Mucosa of stomach (tissue), 1 donor: Measurements from ENCODE around the gene HDAC10.
"Not testable (repeated sequence)": the region's sequence is repeated elsewhere in the genome, so short reads cannot be mapped to it uniquely, and the experiment has no call there.

Experiments
- H3K27me3 ChIP-seq: one replicate; pipeline ENCODE4 v1.7.0; 2013; ENCODE audit warnings: mild to moderate bottlenecking, low read length; ENCODE audit not compliant: control insufficient read depth, insufficient read depth
- H3K36me3 ChIP-seq: one replicate; pipeline ENCODE4 v1.7.0; 2013; ENCODE audit warnings: low read length; ENCODE audit not compliant: control insufficient read depth, insufficient read depth
- H3K4me1 ChIP-seq: one replicate; pipeline ENCODE4 v1.7.0; 2013; ENCODE audit warnings: mild to moderate bottlenecking, low read length; ENCODE audit not compliant: control insufficient read depth, insufficient read depth
- H3K4me3 ChIP-seq: one replicate; pipeline ENCODE4 v1.7.0; 2013; ENCODE audit warnings: low read length
- H3K9ac ChIP-seq: one replicate; pipeline ENCODE4 v1.7.0; 2013; ENCODE audit warnings: mild to moderate bottlenecking, low read length, moderate library complexity
- H3K9me3 ChIP-seq: one replicate; pipeline ENCODE4 v1.7.0; 2013; ENCODE audit warnings: mild to moderate bottlenecking, low read length, moderate library complexity; ENCODE audit not compliant: control insufficient read depth
- donor health status: Pancreatic carcinoma.

HDAC10 gene

DNA sequence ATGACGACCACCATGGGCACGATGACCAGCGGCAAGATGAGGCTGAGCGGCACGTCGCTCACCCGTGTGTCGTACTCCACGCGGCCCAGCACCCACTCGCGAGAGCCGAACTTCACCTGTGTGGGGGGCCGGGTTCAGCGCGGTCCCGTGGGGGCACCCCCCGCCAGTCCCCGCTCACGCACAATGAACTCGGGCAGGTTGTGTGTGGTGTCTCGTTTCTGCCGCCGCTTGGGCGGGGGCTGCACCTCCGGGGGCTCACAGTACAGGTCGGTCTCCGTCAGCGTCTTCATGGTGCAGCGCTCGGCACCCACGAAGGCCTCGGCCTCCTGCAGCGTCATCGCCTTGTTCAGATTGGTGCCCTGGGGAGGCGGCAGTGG is 30.3 kb upstream of the HDAC10 start:
- Histone ChIP-seq H3K27me3 (no peaks in the 10 kb centered on the region), H3K9me3 (no peaks in the 10 kb centered on the region), H3K9ac (peak overlapping the region; percentile 48), H3K4me1 (peaks cover 58% of the 10 kb centered on the region), H3K4me3 (no peak overlapping the region), H3K36me3 (peaks cover 43% of the 10 kb centered on the region)

DNA sequence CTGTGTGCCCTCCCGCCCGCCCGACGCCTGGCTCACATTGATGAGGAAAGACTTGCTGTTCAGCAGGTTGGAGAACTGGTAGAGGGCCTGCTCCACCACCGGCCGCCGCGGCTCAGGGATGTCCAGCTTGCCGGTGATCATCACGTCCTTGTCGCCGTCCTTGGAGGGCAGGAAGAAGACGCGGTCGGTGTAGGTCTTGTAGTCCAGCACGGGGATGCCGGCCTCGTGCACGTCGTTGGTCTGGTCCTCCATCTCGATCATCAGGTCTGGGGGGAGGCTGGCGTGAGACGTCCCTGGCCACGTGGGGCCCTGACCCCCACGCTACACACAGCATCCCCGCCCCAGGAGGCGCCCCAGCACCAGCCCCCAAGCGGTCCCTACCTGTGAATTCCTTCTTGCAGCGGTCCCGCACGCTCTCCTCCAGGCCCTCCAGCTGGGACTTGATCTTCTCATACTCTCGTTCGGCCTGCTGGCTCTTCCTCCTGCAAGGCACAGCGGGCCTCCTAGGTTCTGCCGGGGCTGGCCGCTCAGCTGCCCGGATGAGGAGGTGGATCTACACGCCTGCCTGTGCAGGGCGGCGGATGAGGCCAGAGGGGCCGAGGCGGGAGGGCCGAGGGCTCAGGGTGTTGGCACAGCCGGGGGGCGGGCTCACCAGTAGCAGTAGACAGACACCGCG is 29.8 kb upstream of the HDAC10 start:
- H3K4me1 ChIP-seq, result peaks cover 53% of the 10 kb centered on the region
- H3K36me3 ChIP-seq, result peaks cover 42% of the 10 kb centered on the region
- H3K27me3 ChIP-seq, result no peaks in the 10 kb centered on the region
- H3K4me3 ChIP-seq, result no peak overlapping the region
- no peak overlapping the region for H3K9ac ChIP-seq
- no peaks in the 10 kb centered on the region for H3K9me3 ChIP-seq

DNA sequence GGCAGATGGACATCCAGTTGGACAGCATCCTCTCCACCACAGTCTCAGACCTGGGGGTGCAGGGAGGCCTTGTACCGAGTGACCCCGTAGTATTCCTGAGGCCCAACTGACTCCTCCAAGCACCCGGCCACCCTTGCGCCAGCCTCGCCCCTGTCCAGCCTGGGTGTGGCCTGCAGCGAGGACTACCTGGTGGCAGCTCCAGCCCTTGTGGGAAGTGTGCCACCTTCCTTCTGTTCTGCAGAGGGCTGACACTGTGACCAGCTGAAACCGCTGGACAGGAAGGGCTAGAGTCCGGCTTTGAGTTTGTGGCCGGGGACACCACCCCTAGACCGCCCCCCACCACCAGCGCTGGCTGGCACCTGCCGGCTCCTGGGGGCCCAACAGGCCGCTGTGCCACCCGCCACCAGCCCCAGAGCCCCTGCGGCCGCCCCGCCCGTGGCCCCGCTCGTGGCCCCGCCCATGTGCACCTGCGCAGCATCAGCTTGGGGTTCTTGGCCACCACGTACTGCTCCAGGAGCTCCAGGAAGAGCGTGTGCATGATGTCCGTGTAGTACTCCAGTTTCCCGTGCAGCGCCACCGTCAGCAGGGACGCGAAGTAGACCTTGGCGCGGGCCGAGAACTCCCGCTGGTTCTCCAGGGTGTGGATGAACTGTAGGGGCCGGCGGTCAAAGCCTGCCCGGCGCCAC is 29.1 kb upstream of the HDAC10 start:
- H3K4me3 ChIP-seq, result no peak overlapping the region
- peaks cover 50% of the 10 kb centered on the region for H3K4me1 ChIP-seq
- H3K27me3 ChIP-seq, result no peaks in the 10 kb centered on the region
- H3K36me3 ChIP-seq, result peaks cover 39% of the 10 kb centered on the region
- no peak overlapping the region for H3K9ac ChIP-seq
- no peaks in the 10 kb centered on the region for H3K9me3 ChIP-seq

DNA sequence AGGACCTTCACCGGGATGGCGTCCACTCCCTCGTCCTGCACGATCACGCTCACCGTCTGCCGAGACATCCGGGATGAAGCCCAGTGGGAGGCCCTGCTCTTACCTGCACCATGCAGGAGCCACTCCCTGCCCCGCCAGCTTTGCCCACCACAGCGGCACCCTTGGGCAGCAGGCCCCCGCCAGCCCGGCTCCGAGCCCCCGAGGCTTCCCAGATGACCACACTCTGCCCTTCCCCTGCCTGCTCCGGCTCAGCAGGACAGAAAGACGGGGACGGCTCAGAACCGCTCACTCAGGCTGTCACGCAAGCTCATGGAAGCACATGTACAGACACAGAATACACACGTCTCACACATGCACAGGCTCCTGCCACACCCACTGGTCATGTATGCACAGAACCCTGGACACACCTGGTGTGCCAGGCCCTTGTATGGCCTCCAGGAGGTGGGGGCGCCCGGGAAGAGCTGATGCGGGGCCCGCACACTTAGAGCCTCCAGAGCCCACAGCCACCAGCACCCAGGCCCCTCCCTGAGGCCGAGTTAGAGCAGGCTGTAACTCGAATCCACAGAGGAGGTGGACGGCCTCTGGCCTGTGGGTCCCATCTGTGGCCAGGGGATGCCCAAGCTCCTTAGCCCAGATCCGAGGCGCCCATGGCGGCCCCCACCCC is 28.0 kb upstream of the HDAC10 start:
- Histone ChIP-seq H3K27me3 (no peaks in the 10 kb centered on the region), H3K9ac (no peak overlapping the region), H3K9me3 (no peaks in the 10 kb centered on the region), H3K4me3 (no peak overlapping the region), H3K36me3 (peaks cover 42% of the 10 kb centered on the region), H3K4me1 (peaks cover 44% of the 10 kb centered on the region)

DNA sequence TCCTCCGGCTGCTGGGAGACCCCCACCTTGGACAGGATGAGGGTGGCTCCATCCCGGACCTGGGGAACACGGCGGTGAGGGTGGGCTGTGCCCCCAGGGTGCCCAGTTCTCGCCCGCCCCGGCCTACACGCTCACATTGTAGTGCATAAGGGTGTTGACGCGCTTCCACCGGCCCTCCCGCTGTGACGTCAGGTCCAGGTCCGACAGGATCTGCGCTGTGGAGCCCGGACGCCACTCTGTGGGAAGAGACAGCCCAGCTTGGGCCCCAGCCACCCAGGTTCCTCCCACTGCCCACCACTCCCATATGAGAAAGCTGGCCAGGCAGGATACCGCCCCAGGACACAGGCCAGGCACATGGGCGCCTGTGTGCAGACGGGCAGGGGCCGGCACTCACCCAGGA is 27.4 kb upstream of the HDAC10 start:
- Histone ChIP-seq H3K4me3 (no peak overlapping the region), H3K9ac (no peak overlapping the region), H3K27me3 (no peaks in the 10 kb centered on the region), H3K4me1 (peaks cover 44% of the 10 kb centered on the region), H3K9me3 (no peaks in the 10 kb centered on the region), H3K36me3 (peaks cover 42% of the 10 kb centered on the region)

DNA sequence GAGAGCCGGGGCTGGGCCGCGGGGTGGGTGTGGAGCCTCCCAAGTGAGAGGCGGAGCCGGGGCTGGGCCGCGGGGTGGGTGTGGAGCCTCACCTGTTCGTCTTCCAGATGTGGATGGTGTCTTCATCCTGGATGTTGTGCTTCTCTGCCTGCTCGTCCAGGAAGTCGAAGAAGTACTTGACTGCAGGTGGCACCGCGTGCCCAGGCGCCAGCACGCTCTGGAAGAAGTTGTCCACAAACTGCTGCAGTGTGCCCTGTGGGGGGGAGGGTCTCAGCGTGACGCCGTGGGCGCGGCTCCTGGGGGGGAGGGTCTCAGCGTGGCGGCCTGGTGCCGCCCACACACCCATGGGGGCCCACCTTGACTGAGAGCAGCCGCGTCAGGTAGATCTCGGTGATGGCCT is 26.7 kb upstream of the HDAC10 start:
- Histone ChIP-seq H3K36me3 (peaks cover 42% of the 10 kb centered on the region), H3K27me3 (no peaks in the 10 kb centered on the region), H3K9me3 (no peaks in the 10 kb centered on the region), H3K4me1 (peaks cover 37% of the 10 kb centered on the region), H3K9ac (no peak overlapping the region), H3K4me3 (no peak overlapping the region)

DNA sequence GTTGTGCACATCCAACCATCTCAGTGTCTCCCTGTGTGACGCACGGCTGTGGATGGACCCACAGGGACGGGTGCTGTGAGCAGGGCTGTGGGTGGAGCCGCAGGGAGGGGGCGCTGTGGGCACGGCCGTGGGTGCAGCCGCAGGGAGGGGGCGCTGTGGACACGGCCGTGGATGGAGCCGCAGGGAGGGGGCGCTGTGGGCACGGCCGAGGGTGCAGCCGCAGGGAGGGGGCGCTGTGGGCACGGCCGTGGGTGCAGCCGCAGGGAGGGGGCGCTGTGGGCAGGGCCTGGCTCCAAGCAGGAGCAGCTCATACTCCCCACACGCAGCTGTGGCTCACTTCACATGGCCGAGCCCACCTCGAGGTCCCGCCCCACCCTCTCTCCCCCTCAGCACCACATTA is 25.1 kb upstream of the HDAC10 start:
- no peak overlapping the region for H3K4me3 ChIP-seq
- H3K36me3 ChIP-seq, result peaks cover 33% of the 10 kb centered on the region

DNA sequence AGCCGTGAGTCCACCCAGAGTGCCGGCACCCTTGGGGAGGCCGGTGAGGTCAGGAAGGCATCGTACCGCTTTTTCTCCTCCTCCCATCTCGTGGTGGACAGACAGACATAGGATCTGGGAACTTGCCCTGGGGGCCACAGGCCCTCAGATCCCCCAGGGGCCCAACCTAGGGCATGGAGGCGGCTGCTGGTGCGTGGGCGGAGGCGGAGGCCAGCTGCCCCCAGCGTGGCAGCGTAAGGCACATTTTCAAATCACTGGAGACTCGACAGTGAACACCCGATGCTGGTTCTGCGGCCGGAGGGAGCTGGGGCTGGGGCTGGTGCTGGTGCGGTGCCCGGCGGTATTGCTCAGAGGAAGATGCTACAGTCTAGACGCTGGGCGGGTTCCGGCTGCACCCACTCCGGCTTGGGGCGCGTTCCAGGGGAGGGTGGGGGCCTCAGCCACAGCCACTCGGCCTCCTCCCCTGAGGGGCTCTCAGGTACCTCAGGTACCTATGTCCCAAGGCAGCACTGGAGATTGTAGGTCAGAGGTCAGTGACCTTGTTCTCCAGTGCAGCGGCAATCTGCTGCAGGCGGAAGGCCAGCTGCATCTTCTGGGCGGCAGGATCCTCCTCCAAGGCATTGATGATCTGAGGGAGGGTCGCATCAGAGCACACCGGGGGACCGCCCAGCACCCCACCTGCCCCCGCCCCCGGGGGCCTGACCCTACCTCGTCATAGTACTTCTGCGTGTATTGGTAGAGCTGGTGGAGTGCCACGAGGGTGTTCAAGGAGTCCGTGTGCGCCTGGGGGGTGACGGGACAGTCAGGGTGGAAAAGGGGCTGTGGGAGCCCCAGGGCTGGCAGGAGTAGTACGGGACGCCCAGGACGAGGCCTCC is 24.4 kb upstream of the HDAC10 start:
- Histone ChIP-seq H3K9ac (no peak overlapping the region), H3K36me3 (peaks cover 29% of the 10 kb centered on the region), H3K4me1 (peaks cover 36% of the 10 kb centered on the region), H3K27me3 (peaks cover 5% of the 10 kb centered on the region), H3K4me3 (no peak overlapping the region), H3K9me3 (no peaks in the 10 kb centered on the region)

More for the DNA sequence above, 25.1 kb upstream of the HDAC10 start:
- Histone ChIP-seq H3K9ac (no peak overlapping the region), H3K27me3 (peaks cover 1% of the 10 kb centered on the region), H3K9me3 (no peaks in the 10 kb centered on the region), H3K4me1 (peaks cover 33% of the 10 kb centered on the region)

DNA sequence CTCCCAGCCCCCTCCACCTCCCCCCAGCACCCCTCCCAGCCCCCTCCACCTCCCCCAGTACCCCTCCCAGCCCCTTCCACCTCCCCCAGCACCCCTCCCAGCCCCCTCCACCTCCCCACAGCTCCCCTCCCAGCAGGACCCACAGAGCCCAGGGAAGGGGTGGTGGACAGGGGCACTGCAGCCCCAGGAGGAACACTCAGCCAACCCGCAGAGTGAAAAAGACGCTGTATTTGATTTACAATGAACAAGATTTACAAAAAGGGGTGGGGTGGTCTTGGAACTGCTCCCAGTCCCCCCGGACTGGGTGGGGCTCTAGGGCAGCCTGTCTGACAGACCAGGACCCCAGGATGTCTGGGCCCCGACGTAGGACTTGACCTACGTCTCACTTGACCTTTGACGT is 23.7 kb upstream of the HDAC10 start:
- Histone ChIP-seq H3K4me1 (peaks cover 31% of the 10 kb centered on the region), H3K36me3 (peaks cover 25% of the 10 kb centered on the region), H3K9me3 (no peaks in the 10 kb centered on the region), H3K27me3 (peaks cover 5% of the 10 kb centered on the region), H3K4me3 (no peak overlapping the region), H3K9ac (no peak overlapping the region)

DNA sequence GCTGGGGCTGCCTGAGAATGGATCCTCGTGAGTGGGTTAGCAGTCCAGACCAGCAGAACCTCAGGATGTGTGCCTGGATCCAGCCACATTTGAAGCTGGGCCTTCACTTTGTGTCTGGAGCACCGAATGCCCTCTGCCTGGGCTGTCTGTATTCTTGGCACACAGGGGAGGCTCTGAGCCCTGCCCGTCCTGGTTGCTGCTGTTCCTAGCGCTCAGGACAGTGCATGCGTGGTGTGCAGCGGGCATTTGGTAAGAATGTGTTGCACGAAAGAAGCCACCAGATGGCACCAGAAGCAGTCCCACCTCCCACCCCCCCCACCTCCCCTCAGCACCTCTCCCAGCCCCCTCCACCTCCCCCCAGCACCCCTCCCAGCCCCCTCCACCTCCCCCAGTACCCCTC is 23.2 kb upstream of the HDAC10 start:
- H3K9ac ChIP-seq, result no peak overlapping the region
- no peaks in the 10 kb centered on the region for H3K9me3 ChIP-seq
- H3K4me3 ChIP-seq, result no peak overlapping the region
- peaks cover 31% of the 10 kb centered on the region for H3K4me1 ChIP-seq
- H3K36me3 ChIP-seq, result peaks cover 21% of the 10 kb centered on the region
- H3K27me3 ChIP-seq, result peaks cover 9% of the 10 kb centered on the region

DNA sequence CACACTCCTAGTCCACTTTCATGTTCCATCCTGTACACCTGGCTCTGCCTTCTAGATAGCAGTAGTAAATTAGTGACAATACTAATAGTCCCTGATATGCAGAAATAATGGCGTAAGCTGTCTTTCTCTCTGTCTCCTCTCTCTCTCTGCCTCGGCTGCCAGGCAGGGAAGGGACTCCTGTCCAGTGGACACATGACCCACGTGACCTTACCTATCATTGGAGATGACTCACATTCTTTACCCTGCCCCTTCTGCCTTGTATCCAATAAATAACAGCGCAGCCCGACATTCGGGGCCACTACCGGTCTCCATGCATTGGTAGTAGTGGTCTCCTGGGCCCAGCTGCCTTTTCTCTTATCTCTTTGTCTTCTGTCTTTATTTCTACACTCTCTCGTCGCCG is 22.7 kb upstream of the HDAC10 start:
- H3K9me3 ChIP-seq, H3K4me3 ChIP-seq, H3K9ac ChIP-seq: not testable (repeated sequence)
- peaks cover 36% of the 10 kb centered on the region for H3K4me1 ChIP-seq
- peaks cover 14% of the 10 kb centered on the region for H3K27me3 ChIP-seq
- H3K36me3 ChIP-seq, result peaks cover 17% of the 10 kb centered on the region
